ENCODE results near the gene NCDN.

- TF ChIP-seq POLR2A (IDR thresholded peaks at IDR 0.05; ENCODE audit: low read depth, low read length): no peak
- no peak for TF ChIP-seq POLR2AphosphoS5 (IDR thresholded peaks at IDR 0.05; ENCODE audit: low read depth, low read length)
- TF ChIP-seq PAX5 (IDR thresholded peaks at IDR 0.05; ENCODE audit: insufficient read depth, low read length, severe bottlenecking): no peak
Observed at GRCh38 chr1:35533586-35533985, 24.0 kb upstream of the NCDN start.
